ENCODE results near the gene FAM131B. TPM values are rescaled to one million over a fixed set of nuclear protein-coding genes. Genes with fewer than 3 reads are reported as not detected.

FAM131B gene
- total RNA-seq, 1 experiment from 2014 or later, result 17.3 TPM

DNA sequence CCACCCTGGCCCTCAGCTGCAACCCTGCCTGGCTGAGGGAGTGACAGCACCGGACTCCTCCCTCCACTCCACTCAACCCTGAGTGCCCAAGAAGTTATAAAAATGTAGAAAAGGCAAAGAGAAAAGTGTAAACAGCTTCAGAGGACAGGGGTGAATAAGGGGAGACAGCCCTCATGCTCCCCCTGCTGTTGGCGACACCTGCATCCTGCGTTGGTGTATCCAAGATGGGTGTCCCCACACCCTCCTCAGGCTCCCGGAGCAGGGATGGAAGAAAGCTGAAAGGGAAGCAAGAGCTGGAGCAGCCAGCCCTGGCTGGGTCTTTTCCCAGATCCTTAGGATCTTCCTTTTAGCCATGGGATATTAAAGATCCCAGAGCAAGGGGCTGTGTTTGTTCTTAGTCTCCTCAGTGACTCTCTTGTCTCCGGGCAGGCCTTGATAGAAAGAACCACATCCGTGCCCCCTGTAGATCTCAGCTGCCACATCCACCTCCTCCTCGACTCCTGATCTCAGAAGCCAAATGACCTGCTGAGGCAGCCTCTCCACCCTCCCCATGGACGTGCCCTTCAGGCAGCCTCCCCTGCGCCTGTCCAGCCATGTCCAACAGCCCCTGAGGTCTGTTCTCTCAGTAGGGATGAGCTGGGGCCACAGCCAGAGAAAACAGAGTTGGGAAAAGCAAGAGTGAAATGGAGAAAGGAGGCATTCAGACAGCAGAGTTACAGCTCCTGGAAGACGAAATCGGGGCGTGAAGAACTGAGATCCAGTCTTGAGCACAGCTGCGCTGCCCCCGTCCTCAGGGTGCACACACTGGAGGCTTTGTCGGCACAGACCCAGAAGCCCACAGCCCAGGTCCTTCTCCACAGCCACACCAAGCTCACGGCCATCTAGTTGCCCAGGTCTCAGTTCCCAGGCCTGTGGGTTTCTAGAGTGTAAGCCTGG is 6.8 kb downstream of the FAM131B start:
- TF ChIP-seq, protein P1, sequence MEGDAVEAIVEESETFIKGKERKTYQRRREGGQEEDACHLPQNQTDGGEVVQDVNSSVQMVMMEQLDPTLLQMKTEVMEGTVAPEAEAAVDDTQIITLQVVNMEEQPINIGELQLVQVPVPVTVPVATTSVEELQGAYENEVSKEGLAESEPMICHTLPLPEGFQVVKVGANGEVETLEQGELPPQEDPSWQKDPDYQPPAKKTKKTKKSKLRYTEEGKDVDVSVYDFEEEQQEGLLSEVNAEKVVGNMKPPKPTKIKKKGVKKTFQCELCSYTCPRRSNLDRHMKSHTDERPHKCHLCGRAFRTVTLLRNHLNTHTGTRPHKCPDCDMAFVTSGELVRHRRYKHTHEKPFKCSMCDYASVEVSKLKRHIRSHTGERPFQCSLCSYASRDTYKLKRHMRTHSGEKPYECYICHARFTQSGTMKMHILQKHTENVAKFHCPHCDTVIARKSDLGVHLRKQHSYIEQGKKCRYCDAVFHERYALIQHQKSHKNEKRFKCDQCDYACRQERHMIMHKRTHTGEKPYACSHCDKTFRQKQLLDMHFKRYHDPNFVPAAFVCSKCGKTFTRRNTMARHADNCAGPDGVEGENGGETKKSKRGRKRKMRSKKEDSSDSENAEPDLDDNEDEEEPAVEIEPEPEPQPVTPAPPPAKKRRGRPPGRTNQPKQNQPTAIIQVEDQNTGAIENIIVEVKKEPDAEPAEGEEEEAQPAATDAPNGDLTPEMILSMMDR (conservative IDR thresholded peaks at IDR 0.05), result peak; percentile 38; the same call in 2 of the 3 replicates
- Mint-ChIP-seq H3K4me3 (no peak overlapping the region), H3K9me3 (no peaks in the 10 kb centered on the region), H3K27ac (peak overlapping the region; percentile 28 to 91 (median 44); a peak in 3 of 7 replicates), H3K4me1 (peaks cover 22 to 27% of the 10 kb centered on the region in 2 experiments), H3K36me3 (ENCODE audit: insufficient read depth in 1 of 3, low read depth in 3 of 3) (peaks cover 30 to 64% (median 46%) of the 10 kb centered on the region in 3 experiments), H3K27me3 (ENCODE audit: low read depth) (peaks cover 9% of the 10 kb centered on the region)
- Histone ChIP-seq H3K27me3 (ENCODE audit: insufficient read depth, low read length) (no peaks in the 10 kb centered on the region), H3K14ac (ENCODE audit: insufficient read depth, low read length) (no peak overlapping the region; the same call in 1 of the 2 replicates), H3K23me2 (ENCODE audit: insufficient read length, low read depth, low read length, poor library complexity, severe bottlenecking) (no peaks in the 10 kb centered on the region), H4K91ac (ENCODE audit: insufficient read length, low read depth, low read length) (no peak overlapping the region), H2BK15ac (ENCODE audit: low read depth, low read length) (no peak overlapping the region), H3T11ph (ENCODE audit: low read length) (no peak overlapping the region), H3K79me2 (ENCODE audit: insufficient read depth, low read length) (no peaks in the 10 kb centered on the region), H3K4me2 (ENCODE audit: insufficient read depth, insufficient read length, low read length) (no peak overlapping the region), H2BK12ac (ENCODE audit: insufficient read length, low read depth, low read length) (no peak overlapping the region), H4K8ac (replicated peaks; ENCODE audit: insufficient read length, low read depth, low read length) (no peak overlapping the region), H3K23ac (ENCODE audit: insufficient read length, low read depth, low read length) (no peak overlapping the region), H2BK20ac (ENCODE audit: low read depth, low read length, poor library complexity, severe bottlenecking) (no peak overlapping the region), H2AK5ac (ENCODE audit: insufficient read length, low read length) (no peak overlapping the region), H3K4ac (ENCODE audit: low read depth, low read length) (no peak overlapping the region), H3K18ac (ENCODE audit: insufficient read length, low read depth, low read length) (no peak overlapping the region), H2AFZ (ENCODE audit: low read length) (no peak overlapping the region), H2BK120ac (ENCODE audit: low read depth, low read length, poor library complexity, severe bottlenecking) (no peak overlapping the region), H3K9me3 (ENCODE audit: control insufficient read depth, low read depth, low read length) (no peaks in the 10 kb centered on the region), H3K56ac (ENCODE audit: insufficient read length, low read depth, low read length) (no peak overlapping the region), H4K20me1 (ENCODE audit: control insufficient read depth, insufficient read depth, insufficient read length) (no peaks in the 10 kb centered on the region), H3K79me1 (ENCODE audit: insufficient read depth, low read depth, low read length, poor library complexity, severe bottlenecking) (no peaks in the 10 kb centered on the region), H4K5ac (ENCODE audit: insufficient read length, low read depth, low read length) (no peak overlapping the region), H2BK5ac (ENCODE audit: insufficient read length, low read length) (no peak overlapping the region), H3K4me1 (ENCODE audit: insufficient read depth, low read length) (no peaks in the 10 kb centered on the region), H3K9ac (ENCODE audit: extremely low read depth, insufficient read length, low read length) (no peak overlapping the region), H3K27ac (ENCODE audit: insufficient read length, low read depth, low read length) (no peak overlapping the region)
- WGBS (ENCODE audit: extremely low coverage, insufficient read length, low lambda C conversion rate), result no CpG with 5 or more reads among the region's 16 CpGs
- no peak for DNase-seq
